NCI-H1694 (cell line): ENCODE results near the gene ENAM.
"Not testable (repeated sequence)": the region's sequence is repeated elsewhere in the genome, so short reads cannot be mapped to it uniquely, and the experiment has no call there.

Source experiments
- DNase-seq: peaks from one replicate; lab custom pipeline; 2025; lab: John Stamatoyannopoulos, UW

The ENAM gene

GRCh38 chr4:70676554-70677090, 48.1 kb downstream of the ENAM start:
- no peak for DNase-seq

- no peak for DNase-seq
Observed at GRCh38 chr4:70678383-70678999, 49.9 kb downstream of the ENAM start.

- no peak for DNase-seq
Observed at GRCh38 chr4:70680934-70681333, 52.4 kb downstream of the ENAM start.

- no peak for DNase-seq
Observed at GRCh38 chr4:70681704-70682103, 53.2 kb downstream of the ENAM start.

GRCh38 chr4:70682142-70682541, 53.6 kb downstream of the ENAM start:
- DNase-seq: not testable (repeated sequence)

- no peak for DNase-seq
Observed at GRCh38 chr4:70687392-70687791, 58.8 kb downstream of the ENAM start.

GRCh38 chr4:70687821-70688794, 59.6 kb downstream of the ENAM start, which contains the start of gene UTP3:
TSS of gene UTP3 (plus strand) at chr4:70688532. CDS start at chr4:70688678, 146 bp downstream.
- peak; percentile 97 for DNase-seq

- no peak for DNase-seq
Observed at GRCh38 chr4:70688795-70689231, 60.3 kb downstream of the ENAM start.

- DNase-seq: no peak
Observed at GRCh38 chr4:70691661-70692060, 63.1 kb downstream of the ENAM start.

GRCh38 chr4:70694633-70695032, 66.1 kb downstream of the ENAM start:
- DNase-seq: not testable (repeated sequence)
